GM21529 (cell line): Measurements from ENCODE around the gene SLC11A1.

Experiments used
- ATAC-seq: cut with Tn5 transposase; IDR thresholded peaks from one replicate; pipeline ENCODE4 v1.9.1; 2021; ENCODE audit not compliant: unreplicated experiment

SLC11A1 gene

DNA sequence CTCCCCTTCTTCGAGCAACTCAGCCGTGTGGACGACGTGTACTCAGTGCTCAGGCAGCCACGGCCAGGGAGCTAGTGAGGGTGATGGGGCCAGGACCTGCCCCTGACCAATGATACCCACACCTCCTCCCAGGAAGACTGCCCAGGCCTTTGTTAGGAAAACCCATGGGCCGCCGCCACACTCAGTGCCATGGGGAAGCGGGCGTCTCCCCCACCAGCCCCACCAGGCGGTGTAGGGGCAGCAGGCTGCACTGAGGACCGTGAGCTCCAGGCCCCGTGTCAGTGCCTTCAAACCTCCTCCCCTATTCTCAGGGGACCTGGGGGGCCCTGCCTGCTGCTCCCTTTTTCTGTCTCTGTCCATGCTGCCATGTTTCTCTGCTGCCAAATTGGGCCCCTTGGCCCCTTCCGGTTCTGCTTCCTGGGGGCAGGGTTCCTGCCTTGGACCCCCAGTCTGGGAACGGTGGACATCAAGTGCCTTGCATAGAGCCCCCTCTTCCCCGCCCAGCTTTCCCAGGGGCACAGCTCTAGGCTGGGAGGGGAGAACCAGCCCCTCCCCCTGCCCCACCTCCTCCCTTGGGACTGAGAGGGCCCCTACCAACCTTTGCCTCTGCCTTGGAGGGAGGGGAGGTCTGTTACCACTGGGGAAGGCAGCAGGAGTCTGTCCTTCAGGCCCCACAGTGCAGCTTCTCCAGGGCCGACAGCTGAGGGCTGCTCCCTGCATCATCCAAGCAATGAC is 22.4 kb downstream of the SLC11A1 start:
- no peak for ATAC-seq

DNA sequence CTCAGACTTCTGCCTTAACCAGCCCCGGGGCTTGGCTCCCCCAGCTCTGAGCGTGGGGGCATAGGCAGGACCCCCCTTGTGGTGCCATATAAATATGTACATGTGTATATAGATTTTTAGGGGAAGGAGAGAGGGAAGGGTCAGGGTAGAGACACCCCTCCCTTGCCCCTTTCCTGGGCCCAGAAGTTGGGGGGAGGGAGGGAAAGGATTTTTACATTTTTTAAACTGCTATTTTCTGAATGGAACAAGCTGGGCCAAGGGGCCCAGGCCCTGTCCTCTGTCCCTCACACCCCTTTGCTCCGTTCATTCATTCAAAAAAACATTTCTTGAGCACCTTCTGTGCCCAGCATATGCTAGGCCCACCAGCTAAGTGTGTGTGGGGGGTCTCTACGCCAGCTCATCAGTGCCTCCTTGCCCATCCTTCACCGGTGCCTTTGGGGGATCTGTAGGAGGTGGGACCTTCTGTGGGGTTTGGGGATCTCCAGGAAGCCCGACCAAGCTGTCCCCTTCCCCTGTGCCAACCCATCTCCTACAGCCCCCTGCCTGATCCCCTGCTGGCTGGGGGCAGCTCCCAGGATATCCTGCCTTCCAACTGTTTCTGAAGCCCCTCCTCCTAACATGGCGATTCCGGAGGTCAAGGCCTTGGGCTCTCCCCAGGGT is 23.1 kb downstream of the SLC11A1 start:
- ATAC-seq, result no peak

DNA sequence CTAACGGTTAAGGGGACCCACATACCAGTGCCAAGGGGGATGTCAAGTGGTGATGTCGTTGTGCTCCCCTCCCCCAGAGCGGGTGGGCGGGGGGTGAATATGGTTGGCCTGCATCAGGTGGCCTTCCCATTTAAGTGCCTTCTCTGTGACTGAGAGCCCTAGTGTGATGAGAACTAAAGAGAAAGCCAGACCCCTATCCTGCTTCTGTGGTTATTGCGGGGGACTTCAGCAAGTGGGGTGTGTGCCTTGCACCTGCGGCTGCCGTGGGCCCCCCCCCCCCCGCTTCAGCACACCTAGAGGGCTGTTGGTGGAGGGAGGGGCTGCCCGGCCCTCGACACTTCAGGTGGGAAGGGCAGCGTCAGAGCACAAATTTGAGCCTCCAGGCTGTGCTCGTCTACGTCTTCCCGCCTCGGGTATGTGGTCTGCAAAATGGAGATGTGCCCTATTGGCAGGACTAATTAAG is 23.7 kb downstream of the SLC11A1 start:
- no peak for ATAC-seq

DNA sequence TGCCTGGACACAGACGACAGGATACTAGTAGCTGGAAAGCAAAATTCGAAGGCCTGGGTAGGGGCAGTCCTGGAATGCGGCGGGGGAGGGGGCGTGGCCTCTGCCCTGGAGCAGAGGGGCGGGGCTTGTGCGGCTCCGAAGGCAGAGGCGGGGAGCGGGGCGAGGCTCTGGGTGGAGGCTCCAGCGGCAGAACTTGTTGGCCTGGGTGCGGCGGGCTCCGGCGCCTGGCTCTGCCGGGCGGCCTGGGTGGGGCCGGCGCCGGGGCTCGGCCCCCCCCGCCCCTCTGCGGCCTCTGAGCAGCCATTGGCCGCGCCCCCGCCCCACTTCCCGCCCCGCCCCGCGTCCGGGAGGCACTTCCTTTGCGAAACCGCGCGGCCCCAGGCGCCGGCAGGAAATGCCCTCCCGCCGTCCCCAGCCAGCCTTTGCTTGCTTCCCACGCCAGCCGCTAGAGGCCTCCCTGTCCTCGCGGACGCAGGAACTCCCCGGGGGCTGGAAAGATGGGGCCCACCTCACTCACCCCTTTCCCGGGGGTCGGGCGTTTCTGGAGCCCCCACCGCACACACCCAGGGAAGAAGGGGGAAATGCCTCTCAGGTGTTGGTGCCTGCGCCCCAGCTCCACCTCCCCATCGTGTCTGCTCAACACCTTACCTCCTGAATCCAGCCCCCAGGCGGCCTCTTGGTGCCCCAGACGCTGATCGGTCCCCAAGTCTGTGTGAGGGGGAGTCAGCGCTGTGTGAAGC is 24.3 kb downstream of the SLC11A1 start:
- ATAC-seq, result peak; percentile 83

DNA sequence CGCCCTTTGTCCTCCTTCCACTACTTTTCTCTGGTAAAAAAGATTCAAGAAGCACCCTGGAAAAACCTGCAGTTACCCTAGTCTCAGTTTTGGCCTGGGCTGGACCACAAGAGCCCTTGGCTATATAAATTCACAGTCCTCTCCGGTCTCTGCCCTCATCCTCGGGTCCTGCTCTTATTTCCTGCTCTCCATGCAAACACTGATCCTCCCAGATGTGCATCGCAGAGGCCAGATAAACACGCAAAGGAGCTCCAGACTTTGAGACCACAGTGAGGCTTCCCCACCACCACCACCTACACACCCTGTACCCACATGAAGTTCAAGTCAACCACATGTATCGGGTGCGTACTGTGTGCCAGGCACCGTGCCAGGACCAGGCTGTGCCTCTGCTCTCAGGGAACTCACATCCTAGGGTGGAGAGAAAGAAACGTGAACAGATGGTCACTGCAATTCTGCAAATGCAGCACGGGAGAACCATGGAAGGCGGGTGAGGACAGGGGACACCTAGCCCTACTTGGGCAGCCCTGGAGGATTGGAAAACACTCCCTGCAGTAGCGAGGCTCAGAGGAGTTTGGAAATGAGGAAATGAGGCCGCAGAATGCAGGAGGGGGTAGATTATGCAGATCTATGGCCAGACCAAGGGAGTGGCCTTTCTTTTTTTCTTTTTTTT is 25.0 kb downstream of the SLC11A1 start:
- peak; percentile 2 for ATAC-seq

DNA sequence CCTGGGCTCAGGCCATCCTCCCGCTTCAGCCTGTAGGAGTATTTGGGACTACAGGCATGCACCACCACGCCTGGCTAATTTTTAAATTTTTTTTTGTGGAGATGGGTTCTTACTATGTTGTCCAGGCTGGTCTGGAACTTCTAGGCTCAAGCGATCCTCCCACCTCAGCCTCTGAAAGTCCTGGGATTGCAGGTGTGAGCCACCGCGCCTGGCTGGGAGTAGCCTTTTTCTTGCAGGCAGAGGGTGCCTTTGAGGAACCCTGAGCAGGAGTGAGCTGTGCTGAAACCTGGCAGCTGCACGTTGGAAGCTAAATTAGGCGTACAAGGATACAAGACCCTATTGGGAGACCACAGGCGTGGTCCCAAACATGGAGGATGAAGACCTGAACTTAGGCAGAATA is 25.6 kb downstream of the SLC11A1 start:
- ATAC-seq, result no peak

DNA sequence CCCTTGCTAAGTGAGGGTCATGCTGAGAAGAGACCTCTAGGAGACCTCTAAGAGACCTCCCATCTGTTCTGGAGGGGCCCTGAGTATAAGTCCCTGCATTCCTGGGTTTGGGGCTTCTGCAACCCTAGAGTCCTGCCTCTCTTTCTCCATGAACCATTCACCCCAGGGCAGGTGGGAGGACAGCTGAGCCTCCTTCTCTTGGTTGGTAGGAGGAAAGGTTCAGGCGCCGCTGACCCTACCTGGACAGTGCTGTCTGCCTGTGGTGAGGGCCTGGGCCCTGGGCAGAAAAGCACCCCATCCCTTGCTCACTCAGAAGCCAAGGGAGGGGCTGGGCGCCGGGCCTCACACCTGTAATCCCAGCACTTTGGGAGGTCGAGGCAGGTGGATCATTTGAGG is 36.2 kb downstream of the SLC11A1 start:
- ATAC-seq, result no peak

DNA sequence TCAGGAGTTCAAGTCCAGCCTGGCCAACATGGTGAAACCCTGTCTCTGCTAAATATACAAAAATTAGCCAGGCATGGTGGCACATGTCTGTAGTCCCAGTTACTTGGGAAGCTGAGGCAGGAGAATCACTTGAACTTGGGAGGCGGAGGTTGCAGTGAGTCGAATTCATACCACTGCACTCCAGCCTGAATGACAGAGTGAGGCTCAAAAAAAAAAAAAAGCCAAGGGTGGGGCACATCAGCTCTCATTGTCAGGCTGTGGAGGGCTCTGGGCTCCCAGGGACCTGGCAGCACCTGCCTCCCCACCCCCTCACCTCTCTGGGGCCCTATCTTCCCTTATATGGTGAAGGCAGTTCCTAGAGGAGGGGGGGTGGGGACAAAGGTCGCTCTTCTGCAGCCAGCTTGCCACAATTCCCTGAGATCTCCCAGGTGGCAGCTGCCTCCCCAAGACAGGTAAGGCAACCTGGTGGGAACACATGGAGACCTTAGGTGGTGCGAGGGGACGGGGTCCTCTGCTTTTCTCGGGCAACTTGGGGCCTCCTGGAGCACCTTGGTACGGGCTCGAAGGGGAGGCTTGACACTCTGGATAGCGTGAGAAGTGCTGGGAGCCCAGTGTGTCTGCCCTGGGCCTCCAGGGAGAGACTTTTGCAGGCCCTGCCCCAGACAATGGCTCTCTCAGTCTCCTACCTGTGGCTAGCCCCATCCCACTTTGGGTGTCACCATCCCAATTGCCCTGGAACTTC is 36.8 kb downstream of the SLC11A1 start, which contains the start of gene VIL1:
TSS of gene VIL1 (plus strand) at position 407 of the 742 bp plus-strand sequence. CDS start 4,656 bp downstream, outside the sequence.
- no peak for ATAC-seq

DNA sequence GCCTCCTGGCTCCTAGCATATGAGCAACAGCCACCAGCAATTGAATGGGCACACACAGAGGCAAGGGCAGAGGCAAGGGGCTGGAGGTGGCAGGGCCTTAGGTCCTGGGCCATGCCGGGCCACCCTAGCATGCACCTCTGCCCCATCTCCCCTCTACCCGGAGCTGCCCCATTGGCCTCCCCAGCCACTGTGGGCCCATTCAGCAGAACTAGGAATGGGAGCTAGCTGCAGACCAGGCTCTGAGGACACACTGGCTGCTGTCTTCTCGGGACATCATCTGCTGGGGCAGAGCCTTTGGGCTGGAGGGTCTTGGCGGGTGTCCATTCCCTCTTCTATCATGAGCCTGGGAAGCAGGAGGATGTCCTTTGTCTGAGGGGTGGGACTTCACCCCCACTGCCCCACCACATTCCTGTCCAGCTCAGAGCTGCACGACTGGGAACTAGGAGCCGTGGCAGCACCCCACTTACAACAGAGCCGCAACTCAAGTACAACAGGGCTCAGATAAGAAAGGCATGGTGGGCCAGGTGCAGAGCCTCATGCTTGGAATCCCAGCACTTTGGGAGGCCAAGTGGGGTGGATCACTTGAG is 37.6 kb downstream of the SLC11A1 start:
- ATAC-seq, result no peak

DNA sequence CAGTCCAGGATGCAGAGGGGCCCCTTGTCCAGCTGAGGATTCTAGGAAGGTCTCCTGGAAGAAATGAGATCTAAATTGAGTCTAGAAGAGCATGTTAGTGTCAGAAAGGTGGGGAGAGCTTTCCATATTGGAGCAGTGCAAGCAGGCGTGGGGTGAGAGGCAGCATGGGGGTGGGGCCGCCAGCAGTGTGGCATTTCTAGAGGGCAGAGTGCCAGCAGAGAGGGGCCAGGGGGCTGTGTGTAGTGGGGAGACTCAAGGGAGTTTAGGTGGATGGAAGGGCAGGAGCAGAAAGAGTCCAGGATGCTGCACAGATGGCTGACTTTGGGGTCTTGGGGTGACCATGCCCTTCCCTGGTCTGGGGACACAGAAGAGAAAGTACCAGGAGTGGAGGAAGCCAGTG is 39.0 kb downstream of the SLC11A1 start:
- ATAC-seq, result no peak

DNA sequence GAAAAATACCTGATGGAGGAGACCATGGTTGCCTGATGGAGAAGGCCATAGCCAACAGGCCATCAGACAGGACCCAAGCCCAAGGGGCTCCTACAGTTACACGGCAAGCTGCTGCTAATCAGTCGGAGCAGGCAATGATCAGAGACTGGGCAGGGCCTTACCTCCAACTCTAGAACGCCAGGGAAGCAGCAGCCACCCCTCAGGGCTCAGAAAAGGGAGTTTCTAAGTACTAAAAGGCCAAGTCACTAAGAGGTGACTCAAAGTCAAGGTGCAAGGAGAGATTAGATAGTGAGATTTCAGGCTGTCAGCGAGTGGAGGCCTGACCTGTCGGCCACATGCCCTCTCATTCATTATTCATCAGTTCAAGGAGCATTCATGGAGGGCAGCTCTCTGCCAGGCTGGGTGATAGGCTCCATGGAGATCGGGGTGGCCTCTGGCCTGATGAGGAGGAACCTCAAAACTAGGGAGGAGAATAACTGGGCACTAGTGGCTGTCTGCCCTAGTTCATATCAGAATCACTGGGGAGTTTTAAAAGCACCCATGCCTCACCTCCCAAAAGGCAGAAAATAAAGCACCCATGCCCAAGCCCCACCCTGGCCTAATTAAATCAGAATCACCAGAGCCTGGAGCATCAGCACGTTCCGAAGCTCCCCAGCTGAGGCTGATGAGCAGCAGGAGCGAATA is 40.5 kb downstream of the SLC11A1 start:
- ATAC-seq, result no peak

DNA sequence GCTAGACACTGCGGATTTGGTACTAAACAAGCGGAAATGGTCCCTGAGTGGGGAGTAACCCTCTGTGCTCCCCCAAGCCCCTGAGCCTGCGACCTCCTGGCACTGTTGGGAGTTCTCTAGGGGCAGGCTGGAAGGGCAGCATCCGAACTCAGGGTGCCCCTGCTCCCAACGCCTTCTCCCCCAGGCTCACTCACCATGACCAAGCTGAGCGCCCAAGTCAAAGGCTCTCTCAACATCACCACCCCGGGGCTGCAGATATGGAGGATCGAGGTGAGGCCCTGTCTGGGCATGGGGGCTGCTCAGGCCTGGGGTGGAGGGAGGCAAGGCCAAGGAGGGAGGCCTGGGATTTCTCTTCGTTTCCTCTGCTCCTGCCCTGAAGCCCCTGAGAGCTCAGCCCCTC is 41.5 kb downstream of the SLC11A1 start:
- no peak for ATAC-seq

DNA sequence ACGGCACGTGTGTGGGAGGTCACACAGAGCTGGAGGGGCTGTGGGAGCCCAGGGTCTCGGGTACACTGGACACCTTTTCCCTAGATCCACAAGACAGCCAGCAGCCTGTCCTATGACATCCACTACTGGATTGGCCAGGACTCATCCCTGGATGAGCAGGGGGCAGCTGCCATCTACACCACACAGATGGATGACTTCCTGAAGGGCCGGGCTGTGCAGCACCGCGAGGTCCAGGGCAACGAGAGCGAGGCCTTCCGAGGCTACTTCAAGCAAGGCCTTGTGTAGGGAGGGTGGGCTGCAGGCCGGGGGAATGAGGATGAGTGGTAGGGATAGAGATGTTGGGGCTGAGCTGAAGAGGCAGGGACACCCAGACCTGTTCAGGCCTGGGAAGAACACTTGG is 43.5 kb downstream of the SLC11A1 start:
- no peak for ATAC-seq

DNA sequence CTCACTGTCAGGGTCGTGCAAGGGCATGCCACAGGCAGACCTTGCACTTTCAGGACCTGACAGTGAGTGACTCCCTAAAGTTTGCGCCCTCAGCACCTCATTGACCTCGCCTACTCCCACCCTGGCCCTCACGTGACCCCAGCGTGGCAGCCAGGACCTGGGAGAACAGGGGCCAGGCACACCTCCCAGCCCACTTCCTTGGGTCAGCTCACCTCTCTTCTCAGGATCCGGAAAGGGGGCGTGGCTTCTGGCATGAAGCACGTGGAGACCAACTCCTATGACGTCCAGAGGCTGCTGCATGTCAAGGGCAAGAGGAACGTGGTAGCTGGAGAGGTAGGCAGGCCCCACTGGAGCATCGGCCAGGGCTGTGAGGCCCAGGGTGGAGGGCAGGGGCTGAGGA is 45.7 kb downstream of the SLC11A1 start:
- no peak for ATAC-seq

DNA sequence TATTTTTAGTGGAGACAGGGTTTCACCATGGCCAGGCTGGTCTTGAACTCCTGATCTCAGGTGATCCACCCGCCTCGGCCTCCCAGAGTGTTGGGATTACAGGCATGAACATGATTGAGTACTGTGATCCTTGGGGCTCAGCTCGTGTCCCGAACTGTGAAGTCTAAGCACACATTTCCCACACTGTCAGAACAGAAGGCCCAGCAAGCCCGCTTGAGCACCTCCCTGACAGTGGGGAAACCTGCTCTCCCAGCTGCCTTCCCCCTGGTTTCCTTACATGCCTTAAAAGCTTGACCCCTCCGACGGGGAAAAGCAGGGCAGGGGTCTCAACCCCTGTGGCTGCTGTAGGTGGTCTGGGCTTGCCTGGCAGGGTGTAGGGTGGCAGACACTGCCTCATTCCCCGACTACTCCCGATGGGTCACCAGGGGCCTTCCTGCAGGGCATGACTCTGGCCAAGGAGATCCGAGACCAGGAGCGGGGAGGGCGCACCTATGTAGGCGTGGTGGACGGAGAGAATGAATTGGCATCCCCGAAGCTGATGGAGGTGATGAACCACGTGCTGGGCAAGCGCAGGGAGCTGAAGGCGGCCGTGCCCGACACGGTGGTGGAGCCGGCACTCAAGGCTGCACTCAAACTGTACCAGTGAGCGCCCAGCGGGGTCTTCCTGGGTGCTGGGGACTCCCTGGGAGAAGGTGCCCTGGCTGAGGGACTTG is 46.9 kb downstream of the SLC11A1 start:
- ATAC-seq, result no peak

DNA sequence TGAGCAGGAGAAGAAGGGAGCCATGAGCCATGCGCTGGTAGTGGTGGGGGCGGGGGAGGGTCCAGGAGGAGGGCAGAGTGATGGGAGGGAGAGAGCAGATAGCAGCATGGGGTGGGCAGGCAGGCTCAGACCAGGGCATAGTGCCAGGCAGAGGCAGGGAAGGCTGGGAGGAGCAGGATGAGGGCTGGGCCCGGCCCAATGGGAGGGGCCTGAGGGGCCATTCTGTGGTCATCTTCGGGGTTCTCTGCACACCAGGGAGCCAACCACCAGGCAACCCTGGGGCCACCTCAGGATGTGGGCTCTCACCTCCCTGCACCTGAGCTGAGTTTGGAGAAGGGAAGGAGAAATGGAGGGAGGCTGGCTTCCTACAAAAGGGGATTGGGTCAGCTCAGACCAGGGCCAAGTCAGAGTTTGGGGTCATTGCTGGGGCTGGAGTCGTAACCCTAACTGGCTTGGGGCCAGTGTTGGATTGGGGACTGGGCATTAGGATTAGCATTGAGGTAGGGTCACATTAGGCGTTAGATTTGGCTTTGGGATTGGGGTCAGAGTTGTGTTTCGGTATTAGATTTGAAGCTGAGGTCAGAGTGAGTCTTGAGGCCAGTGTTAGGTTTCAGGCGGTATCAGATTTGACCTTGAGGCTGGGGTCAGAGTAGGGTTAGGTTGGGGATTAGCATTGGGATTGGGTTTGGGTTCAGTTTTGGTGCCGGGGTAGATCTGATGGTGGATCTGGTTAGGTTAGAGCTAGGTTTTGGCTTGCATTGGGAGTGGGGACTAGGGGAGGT is 48.0 kb downstream of the SLC11A1 start:
- ATAC-seq, result no peak

DNA sequence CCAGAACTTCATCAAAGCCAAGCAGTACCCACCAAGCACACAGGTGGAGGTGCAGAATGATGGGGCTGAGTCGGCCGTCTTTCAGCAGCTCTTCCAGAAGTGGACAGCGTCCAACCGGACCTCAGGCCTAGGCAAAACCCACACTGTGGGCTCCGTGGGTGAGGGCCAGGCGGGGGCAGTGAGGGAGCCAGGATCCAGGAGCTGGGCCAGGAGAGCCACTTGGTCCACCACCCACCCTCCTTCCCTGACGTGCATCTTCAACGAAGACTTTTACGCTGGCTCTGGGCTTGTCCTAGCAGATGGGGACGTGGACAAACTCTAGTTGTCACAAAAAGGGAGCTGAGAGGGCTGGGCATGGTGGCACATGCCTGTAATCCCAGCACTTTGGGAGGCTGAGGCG is 48.6 kb downstream of the SLC11A1 start:
- ATAC-seq, result no peak

DNA sequence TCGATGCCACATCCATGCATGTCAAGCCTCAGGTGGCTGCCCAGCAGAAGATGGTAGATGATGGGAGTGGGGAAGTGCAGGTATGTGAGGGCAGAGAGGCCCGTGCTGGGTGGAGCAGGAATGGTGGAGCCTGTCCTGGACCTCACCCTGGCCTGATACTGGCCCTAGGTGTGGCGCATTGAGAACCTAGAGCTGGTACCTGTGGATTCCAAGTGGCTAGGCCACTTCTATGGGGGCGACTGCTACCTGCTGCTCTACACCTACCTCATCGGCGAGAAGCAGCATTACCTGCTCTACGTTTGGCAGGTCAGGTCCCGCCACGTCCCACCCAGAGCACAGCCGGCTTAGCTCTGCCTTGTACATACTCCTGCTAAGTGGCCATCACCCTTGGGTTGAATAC is 49.8 kb downstream of the SLC11A1 start:
- no peak for ATAC-seq
